ENCODE data around the gene SPN. TPM values are rescaled to one million over a fixed set of nuclear protein-coding genes. Genes with fewer than 3 reads are reported as not detected.
"Not testable (repeated sequence)": the region's sequence is repeated elsewhere in the genome, so short reads cannot be mapped to it uniquely, and the experiment has no call there.

Gene SPN
- total RNA-seq, 1 donor from 2014 or later, result 7.4 TPM

DNA sequence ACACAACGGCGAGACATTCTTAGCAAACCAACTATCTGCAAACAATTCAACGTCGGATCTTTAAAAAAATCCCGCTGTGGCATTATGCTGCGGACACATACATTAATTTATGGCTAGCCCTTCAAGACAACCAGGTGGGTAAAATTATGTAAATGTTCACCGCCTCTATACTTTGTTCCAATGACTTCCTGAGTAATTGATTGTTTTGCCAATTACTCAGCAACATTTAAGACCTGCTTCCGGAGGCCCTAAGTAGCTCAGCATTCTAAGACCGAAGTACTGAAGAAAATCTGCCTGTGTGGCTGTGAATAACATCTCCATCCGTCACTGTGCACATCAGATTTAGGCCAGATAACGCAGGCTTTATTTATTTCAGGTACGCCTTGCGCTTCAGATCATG lies 39.2 kb downstream of the SPN start:
- Histone ChIP-seq H3K27me3 (no peaks in the 10 kb centered on the region), H3K27ac (no peak overlapping the region), H3K9me3 (no peaks in the 10 kb centered on the region), H3K4me1 (peaks cover 4% of the 10 kb centered on the region), H3K4me3 (no peak overlapping the region), H3K36me3 (no peaks in the 10 kb centered on the region)
- TF ChIP-seq POLR2AphosphoS5 (IDR thresholded peaks at IDR 0.05; ENCODE audit: insufficient read depth in 1 of 2, low read depth in 1 of 2) (no peak), CTCF (IDR thresholded peaks at IDR 0.05) (no peak), POLR2A (IDR thresholded peaks at IDR 0.05) (no peak)
- no peak for DNase-seq (ENCODE audit: extremely low spot score in 2 of 2)
- intact Hi-C loops (cut with DNase I), result loop anchor here (2.0 kb wide), 1 partner anchor 25 kb away; no protein-coding TSS in a partner anchor

GRCh38 chr16:29705030-29705429 lies 42.0 kb downstream of the SPN start:
- H3K27me3 ChIP-seq, result no peaks in the 10 kb centered on the region
- no peak overlapping the region for H3K27ac ChIP-seq
- intact Hi-C loops (cut with DNase I), result no loop called here
- TF ChIP-seq POLR2A (IDR thresholded peaks at IDR 0.05), result no peak
- TF ChIP-seq CTCF (IDR thresholded peaks at IDR 0.05), result no peak
- TF ChIP-seq POLR2AphosphoS5 (IDR thresholded peaks at IDR 0.05; ENCODE audit: insufficient read depth in 1 of 2, low read depth in 1 of 2), result no peak
- peaks cover 4% of the 10 kb centered on the region for H3K4me1 ChIP-seq
- H3K4me3 ChIP-seq, result no peak overlapping the region
- no peaks in the 10 kb centered on the region for H3K9me3 ChIP-seq
- no peaks in the 10 kb centered on the region for H3K36me3 ChIP-seq
- DNase-seq (ENCODE audit: extremely low spot score in 2 of 2), result no peak

GRCh38 chr16:29707160-29707559 lies 44.1 kb downstream of the SPN start:
- H3K4me1 ChIP-seq; H3K9me3 ChIP-seq; H3K4me3 ChIP-seq; intact Hi-C loops (cut with DNase I); DNase-seq (ENCODE audit: extremely low spot score in 2 of 2); H3K27me3 ChIP-seq; H3K27ac ChIP-seq; H3K36me3 ChIP-seq: not testable (repeated sequence)

- H3K4me1 ChIP-seq, result no peaks in the 10 kb centered on the region
- H3K4me3 ChIP-seq, result no peak overlapping the region
- TF ChIP-seq POLR2A (IDR thresholded peaks at IDR 0.05) (no peak), CTCF (IDR thresholded peaks at IDR 0.05) (no peak)
- H3K27ac ChIP-seq, result no peak overlapping the region
- intact Hi-C loops (cut with DNase I), result no loop called here
- no peak for DNase-seq (ENCODE audit: extremely low spot score in 2 of 2)
- no peaks in the 10 kb centered on the region for H3K36me3 ChIP-seq
- no peaks in the 10 kb centered on the region for H3K9me3 ChIP-seq
- no peaks in the 10 kb centered on the region for H3K27me3 ChIP-seq
Measured at GRCh38 chr16:29708917-29709600, 46.0 kb downstream of the SPN start.

- H3K36me3 ChIP-seq; intact Hi-C loops (cut with DNase I); H3K27ac ChIP-seq; H3K9me3 ChIP-seq; H3K4me1 ChIP-seq; H3K27me3 ChIP-seq; DNase-seq (ENCODE audit: extremely low spot score in 2 of 2); H3K4me3 ChIP-seq: not testable (repeated sequence)
Measured at GRCh38 chr16:29709657-29710056, 46.6 kb downstream of the SPN start.

GRCh38 chr16:29710227-29711219 lies 47.5 kb downstream of the SPN start:
- intact Hi-C loops (cut with DNase I), result no loop called here
- TF ChIP-seq POLR2A (IDR thresholded peaks at IDR 0.05) (no peak), POLR2AphosphoS5 (IDR thresholded peaks at IDR 0.05; ENCODE audit: insufficient read depth in 1 of 2, low read depth in 1 of 2) (peak in 1 of 2 donors; percentile 81), CTCF (IDR thresholded peaks at IDR 0.05) (peak in 2 of 3 experiments; percentile 17 to 65)
- Histone ChIP-seq H3K27ac (no peak overlapping the region), H3K36me3 (no peaks in the 10 kb centered on the region), H3K4me1 (no peaks in the 10 kb centered on the region), H3K9me3 (no peaks in the 10 kb centered on the region), H3K27me3 (no peaks in the 10 kb centered on the region), H3K4me3 (no peak overlapping the region)
- DNase-seq (ENCODE audit: extremely low spot score in 2 of 2), result no peak

Measured in vagina (tissue), 2 donors.